ENCODE measurements around the gene C21orf91.

C21orf91 gene

DNA sequence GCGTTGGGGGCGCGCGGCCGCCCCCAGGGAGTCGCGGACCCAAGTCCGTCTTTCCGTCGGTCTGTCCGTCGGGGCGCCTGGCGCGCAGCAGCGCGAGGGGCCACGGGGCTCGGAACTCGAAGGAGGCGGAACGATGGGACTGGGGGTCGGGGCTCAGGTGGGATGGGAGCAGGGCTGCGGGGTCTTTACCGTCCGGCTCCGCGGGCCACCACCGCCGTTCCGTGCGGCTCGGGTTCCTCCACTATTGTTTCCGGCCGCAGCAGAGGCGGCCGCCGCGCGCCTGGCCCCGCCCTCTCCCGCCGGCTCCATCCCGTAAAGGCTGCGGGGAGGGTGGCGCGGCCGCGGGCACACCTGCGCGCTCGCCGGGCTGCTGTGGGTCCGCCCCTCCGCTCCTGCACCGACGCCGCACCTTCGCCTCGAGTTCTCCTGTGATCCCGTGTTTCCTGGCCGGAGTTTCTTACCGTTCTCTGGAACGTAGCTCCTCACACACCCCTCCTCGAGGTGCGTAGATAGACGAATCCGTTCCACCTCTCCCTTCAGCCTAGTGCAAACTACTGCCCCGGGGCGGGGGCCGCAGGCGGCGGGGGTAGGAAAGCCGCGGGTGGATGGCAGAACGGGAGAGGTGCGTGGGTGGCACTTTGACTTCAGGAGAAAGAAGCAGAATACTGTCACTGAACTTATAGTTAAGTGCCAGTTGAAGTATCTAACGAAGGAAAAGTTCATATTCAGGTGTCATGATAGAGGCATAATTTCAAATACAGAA lies at the start of gene C21orf91:
TSS of gene C21orf91 (minus strand) at position 243 of the 763 bp plus-strand sequence. CDS start 1,038 bp downstream, outside the sequence.
- peak; percentile 78 to 85 for DNase-seq (ENCODE audit: low read depth in 2 of 2)

DNA sequence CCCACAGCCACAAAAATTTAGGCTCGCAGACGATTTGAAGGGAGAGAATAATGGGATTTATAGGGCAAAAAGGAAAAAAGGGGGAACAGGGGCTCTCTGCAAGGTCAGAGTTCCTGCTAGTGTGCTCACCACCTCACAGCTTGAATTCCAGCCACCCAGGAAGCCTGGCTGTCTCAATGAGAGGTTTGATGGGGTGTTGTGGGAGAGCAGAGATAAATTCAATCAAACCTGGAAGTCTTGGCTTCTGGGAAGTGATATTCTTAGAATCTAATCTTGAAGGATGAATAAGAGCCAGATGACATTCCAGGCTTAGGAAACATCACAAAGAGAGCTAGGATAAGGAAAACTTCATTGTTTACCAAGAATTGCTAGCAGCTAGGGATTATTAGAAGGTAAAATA lies 47.4 kb upstream of the C21orf91 start:
- DNase-seq (ENCODE audit: low read depth in 2 of 2) = no peak

DNA sequence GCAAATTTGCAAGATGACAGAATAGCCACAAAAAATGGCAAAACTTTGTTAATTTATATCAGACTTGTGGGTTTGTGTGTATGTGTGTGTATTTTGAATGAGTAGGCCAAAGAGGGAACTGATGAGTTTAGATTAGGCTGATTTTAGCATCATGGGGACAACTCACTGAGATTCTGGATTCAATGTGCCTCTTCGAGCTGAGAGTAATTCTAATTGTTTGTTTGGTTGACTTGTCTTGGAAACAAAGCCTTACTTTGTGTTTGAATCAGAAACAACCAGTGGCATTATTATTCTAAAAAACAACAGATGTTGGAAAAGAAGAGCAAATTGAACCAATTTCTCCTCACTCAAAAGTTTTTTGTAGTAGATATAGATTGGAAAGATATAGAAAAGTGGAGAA lies 40.5 kb upstream of the C21orf91 start:
- DNase-seq (ENCODE audit: low read depth in 2 of 2) = no peak

DNA sequence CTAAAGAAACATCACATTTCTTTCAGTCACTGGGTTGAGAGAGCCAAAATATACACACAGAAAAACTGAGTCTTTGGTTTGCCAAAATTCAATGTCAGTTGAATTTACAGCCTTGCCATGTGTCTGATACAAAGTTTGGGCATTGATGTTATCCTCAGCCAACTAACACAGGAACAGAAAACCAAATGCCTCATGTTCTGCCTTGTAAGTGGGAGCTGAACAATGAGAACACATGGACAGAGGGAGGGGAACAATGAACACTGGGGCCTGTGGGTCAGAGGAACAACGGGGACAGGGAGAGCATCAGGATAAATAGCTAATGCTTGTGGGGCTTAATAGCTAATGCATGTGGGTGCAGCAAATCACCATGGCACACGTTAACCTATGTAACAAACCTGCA lies 39.6 kb upstream of the C21orf91 start:
- DNase-seq (ENCODE audit: low read depth in 2 of 2) = no peak

DNA sequence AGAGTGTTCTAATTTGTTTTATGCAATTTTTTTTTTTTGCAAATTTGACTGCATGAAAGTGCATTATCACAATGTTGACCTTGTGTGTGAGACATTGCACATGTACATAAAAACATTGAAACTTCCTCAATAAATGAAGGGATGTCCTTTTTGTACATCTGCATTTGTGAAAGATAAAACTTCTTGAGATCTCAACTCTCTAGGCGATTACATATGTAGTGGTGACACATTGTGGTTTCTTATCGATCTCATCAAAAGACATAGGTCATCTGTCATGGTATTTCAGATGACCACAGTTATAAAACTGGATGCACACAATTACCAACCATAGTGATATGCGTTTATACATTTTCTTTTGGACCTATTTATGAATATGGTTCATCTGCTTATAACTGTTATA lies 35.6 kb upstream of the C21orf91 start:
- no peak for DNase-seq (ENCODE audit: low read depth in 2 of 2)

DNA sequence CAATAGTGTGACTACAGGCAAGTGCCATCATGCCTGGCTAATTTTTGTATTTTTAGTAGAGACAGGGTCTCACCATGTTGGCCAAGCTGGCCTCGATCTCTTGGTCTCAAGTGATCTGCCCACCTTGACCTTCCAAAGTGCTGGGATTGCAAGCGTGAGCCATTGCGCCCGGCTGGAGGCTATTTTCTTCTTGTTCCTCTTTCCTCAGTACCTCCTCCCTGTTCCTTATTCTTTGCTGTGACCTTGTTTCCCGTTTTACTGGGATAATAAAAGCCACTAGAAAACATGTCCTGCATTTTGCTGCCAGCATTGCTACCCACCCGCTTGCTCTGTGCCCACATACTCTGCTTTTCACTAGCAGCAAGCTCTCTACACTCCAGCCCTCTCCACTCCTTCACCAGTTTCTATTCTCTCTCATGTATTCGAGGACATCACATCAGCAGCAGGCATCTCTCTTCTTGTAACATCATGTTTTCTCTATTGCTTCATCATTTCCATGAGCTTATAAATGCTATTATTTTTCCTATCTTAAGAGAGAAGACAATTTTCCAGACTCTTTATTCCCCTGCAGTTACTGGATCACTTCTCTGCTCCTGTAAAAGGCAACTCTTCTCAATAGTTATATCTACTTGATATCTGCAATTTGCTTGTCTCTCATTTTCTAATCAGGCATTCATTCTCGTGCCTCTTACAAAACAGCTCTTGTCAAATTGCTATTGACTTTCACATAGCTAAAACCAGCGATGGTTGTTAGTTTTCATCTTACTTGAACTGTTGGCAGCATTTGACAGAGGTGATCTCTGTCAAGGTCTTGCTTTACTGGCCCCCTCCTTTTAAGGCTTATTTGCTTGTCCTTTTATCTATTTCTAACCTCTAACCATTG lies 34.5 kb upstream of the C21orf91 start:
- DNase-seq (ENCODE audit: low read depth in 2 of 2) = no peak

DNA sequence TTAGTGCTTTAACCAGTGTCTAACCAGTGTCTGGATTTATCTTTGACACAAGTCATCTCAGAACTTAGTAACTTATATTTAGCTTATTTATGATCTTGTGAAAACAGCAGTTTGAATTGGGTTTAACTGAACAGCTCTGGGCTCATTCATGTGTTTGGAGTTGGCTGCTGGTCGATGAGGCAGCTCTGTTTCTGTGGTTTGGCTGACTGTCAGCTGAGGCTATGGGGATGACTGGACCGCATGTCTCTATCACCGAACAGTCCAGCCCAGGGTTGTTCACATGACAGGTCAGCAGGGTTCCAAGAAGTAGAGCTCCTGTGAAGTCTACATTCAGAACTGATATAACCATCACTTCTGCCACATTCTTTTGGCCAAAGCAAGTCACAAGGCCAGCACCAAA lies 29.1 kb upstream of the C21orf91 start:
- no peak for DNase-seq (ENCODE audit: low read depth in 2 of 2)

DNA sequence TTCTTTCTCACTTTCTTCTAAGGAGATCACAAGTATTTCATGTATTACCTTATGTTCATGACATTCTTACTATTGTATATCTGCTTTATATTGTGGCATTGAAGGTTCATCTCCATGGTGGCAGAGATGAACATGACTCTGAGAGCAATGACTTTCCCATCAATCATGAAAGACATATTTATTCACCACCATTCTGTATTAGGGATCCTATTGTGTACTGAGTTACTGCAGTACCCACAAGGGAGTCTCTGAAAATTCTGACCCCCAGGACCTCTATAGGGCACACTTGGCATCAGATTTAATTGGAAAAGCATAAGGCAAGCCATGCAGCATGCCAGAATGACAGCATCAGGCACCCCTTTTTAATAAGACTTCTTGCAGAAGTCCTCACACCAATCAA lies 21.9 kb upstream of the C21orf91 start:
- no peak for DNase-seq (ENCODE audit: low read depth in 2 of 2)

DNA sequence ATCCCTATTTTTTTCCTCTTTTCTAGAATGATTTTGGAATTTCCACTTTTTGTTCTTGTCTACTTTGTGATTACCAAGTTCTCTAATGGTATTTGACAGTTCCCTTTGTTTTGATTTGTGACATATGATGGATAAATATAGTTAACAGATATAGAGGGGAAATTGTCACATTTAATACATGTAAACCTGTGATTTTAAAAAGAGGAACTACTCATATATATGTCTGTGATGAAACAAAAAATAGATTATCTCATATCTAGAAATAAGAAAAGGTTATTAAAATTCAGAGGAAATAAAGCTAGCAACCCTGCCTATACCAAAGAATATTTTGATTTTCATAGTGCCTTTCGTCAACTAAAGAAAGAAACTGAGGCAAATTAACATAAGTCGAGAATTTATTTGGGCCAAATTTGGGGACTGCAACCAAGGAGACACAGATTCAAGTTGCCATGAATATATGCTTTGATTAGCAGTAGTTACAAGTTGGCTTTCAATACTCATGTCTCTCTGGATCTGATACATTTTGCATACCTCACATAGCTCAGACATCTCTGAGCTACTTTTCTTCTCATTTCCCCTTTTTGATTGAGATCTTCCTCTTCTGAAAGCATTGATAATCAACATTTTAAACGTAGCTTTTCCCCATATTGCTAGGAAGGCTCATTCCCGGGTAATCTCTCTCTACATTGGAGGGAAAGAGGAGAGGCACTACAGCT lies 15.6 kb upstream of the C21orf91 start:
- DNase-seq (ENCODE audit: low read depth in 2 of 2) = no peak

DNA sequence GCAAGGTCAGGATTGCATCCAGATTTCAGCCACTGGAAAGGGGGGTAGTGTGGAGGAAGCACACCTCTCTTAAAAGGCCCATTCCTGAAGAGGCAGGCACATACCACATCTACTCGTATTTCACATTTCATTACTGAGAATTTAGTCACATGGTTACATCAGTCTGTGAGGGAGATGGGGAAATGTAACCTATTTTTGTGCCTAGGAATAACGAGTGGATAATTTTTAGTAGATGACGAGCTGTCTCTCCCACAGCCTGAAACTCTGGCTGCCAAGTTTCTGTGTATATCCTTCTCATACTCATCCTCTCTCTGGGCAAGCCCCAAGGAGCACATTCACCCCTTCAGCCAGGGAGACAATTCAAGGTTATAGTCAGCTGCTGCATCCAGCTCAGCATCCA lies 10.3 kb upstream of the C21orf91 start:
- DNase-seq (ENCODE audit: low read depth in 2 of 2) = no peak

DNA sequence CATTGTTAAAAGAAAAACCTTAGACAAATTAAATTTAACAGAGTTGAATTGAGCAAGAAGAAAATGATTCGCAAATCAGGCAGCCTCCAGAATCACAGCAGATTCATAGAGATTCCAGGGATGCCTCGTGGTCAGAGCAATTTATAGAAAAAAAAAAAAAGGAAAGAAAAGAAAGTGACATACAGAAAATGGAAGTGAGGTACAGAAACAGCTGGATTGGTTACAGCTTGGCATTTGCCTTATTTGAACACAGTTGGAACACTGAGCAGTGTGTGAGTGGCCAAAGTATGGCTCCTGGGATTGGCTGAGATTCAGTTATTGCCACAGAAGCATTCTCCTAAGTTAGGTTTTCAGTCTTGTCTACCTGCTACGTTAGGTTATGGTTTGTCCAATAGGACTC lies 9.1 kb upstream of the C21orf91 start:
- no peak for DNase-seq (ENCODE audit: low read depth in 2 of 2)

DNA sequence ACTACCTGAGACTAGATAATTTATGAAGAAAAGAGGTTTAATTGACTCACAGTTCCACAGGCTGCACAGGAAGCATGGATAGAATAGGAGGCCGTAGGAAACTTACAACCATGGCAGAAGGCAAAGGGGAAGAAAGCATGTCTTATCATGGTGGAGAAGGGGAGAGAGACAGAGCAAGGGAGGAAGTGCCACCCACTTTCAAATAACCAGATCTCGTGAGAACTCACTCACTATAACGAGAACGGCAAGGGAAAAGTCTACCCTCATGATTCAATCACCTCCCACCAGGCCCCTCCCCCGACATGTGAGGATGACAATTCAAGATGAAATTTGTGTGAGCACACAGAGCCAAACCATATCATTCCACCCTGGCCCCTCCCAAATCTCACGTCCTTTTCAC lies 4.7 kb upstream of the C21orf91 start:
- no peak for DNase-seq (ENCODE audit: low read depth in 2 of 2)

DNA sequence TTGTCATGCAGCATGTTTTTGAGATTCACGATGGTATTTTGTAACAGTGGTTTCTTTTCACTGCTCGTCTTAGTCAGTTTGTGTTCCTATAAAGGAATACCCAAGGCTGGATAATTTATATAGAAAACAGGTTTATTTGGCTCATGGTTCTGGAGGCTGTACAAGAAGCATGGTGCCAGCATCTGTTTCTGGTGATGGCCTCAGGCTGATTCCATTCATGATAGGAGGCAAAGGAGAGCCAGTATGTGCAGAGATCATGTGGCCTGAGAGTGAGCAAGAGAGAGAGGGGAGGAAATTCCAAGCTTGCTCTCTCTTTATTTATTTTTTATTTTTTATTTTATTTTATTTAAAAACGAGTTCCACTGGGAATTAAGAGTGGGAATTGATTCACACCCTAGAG lies 2.0 kb upstream of the C21orf91 start:
- DNase-seq (ENCODE audit: low read depth in 2 of 2) = no peak

DNA sequence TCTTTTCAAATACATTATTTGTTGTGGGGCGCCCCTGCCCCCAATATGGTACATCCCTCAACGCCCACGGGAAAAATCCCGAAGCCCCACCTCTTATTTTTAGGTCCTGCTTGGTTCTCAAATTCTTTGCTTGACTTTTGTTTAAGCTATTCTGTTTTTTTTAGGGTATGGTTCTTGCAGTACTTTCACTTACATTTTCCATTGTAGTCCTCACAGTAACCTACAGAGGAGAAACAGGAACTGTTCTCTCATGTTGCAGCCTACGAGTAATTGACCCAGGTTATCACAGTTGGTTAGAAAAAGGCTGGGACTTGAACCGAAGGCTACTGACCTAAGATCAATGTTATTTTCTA lies 697 bp upstream of the C21orf91 start:
- DNase-seq (ENCODE audit: low read depth in 2 of 2) = no peak

DNA sequence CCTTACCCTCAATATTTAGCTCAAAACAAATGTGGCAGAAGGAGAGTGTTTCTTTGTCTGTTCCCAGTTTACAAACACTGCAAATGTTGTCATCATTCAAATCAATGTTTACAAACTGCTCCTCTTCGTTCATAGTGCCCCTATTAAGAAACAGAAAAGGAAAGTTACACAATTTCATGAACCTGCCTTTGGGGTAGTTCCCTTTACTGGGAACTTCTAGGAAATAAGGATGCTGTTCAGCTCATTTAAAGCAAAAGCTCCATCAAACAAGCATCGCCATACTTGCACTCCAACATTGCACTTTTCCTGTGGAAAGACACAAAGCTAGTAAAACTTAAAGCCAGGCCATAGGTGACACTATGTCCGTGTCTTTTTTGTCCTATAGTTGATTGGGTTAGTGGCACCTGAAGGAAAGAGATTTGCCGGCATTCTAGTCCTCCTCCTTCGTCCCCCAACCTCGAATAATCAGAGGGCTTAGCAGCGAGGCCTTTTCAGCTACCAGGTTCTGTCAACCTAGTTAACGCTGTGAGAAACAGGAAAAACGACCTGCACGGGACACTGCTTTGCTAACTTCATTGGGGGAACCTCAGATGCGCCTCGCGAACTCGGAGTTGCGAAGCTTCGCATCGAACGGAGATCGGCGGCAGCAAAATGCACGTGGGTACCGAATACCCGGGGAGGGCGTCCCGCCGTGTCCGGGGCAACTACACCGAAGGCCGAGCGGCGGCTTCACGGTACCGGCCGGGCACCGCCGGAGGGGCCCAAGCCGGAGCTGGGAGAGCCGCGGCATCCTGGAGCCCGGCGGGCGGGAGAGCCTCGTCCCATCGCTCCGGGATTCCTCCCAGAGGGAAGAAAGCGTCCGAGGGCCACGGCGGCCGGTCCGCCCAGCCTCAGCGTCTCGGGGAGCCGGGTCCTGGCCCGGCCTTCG lies 706 bp downstream of the C21orf91 start:
- DNase-seq (ENCODE audit: low read depth in 2 of 2) = no peak

DNA sequence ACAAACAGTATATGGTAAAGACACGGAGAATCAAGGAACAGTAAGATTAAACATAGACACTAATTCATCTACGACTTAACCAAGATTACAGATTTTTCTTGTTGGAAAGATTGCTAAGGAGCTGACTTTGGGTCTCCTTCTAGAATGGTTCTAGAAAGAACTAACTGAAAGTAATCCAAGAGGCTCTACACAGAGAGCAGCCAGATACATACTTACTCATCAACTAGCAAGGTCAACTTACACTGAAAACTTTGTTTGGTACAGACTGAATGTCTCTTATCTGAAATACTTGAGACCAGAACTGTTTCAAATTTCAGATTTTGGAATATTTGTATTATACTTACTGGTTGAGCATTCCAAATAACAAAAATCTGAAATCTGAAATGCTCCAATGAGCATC lies 5.8 kb downstream of the C21orf91 start:
- no peak for DNase-seq (ENCODE audit: low read depth in 2 of 2)

DNA sequence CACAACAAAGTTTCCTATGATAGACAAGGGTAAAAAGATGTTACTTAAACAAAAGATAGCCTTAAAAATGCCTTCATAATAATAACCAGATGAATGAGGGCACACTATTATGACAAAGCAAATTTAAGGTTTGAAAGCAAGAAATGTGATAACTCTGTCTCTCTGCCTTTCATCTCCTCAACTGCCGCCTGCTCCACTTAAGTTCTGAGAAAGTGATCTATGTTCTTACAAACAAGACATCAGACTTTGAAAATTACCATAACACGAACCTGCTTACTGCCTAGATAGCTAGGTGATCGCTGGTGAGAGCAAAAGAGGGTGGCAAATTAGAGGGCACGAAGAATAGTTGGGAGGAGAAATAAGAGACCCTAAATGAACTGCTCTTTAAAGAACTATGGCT lies 13.2 kb downstream of the C21orf91 start:
- DNase-seq (ENCODE audit: low read depth in 2 of 2) = no peak

DNA sequence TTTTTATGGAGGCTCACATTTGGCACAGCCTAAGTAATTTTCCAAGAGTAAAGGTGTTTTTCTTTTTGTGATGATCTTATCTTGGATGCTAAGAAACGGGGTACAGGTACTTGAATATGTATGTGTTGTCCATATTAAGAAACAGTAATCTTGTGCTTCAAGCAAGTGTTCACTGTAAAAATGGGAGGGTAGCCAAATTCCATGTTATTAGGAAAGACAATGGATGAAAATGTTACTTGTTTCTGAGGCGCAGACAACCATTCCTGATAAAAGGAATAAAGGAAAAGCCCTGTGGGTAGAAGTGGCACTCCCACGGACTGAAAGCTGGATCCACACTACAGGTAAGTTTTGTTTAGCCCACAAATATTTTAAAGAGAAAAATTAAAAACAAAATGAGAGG lies 15.6 kb downstream of the C21orf91 start:
- DNase-seq (ENCODE audit: low read depth in 2 of 2) = no peak

DNA sequence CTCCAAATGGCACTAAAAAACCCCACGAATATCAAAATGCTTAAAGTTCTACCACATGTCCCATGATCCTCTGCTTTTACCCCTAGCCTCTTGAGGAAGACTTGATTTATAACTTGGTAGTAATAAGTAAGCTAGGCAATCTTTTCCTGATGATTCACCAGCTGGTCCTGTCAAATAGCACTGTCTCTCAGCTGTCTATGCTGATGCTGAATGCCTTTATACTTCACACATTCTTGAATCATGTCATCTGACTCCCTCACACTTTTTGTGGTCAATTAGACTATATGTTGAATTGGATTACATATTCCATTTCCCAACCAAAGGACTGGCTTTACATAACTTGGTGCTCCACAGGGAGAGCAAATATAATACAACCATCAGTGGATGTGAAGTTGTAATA lies 16.6 kb downstream of the C21orf91 start:
- DNase-seq (ENCODE audit: low read depth in 2 of 2) = no peak

DNA sequence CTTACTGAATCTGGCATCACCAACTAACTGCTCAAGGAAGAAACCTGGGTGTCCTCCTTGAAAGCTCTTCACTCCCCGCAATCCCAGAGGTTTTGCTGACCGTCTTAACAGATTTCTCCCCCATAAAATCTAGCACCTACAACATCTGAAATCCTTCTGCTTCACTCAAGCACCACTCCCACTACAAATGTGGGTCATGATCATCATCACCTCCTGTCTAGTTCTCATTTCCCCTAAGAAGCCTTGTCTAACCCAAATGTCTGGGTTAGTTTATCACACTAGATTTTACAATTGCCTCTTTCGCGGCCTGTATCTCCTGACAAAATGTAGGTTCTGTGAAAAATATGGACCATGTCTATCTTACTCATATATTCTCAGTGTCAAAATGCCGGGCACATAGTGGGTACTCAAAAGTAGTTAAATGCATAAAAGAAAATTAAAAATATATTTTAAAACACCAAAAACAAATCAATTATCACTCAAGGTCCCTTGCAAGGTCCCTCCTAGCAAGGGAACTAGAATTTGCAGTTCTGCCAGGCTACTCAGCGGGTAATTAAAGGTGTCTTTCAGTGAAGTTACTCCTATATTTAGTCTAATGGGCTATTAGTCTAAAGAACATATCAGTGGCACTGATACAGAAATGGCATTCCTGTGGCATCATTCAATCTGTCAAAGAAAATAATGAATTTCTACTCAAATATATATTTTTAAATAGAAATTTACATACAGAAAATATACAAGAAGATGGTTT lies 19.6 kb downstream of the C21orf91 start:
- no peak for DNase-seq (ENCODE audit: low read depth in 2 of 2)

DNA sequence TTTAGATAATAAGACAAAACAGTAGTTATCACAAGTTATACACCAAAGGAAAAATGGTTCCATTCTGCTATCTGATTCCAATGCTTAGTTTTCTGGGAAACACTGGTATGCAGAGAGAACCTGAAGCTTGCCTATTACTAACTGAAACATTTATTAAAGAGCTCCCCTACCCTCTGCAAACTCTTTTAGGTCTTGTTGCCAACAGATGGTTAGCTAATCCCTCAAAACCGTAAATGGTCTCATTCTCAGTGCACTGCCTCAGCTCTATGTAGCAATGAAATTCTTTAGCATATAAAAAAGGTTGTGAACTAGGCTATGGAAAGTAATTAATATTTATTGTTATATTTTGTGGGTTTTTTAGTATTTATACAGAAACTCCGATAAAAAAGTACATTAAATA lies 20.4 kb downstream of the C21orf91 start:
- no peak for DNase-seq (ENCODE audit: low read depth in 2 of 2)
